K562 (cell line): ENCODE results near the gene FMOD. TPM values are rescaled to one million over a fixed set of nuclear protein-coding genes. Genes with fewer than 3 reads are reported as not detected.
A peak's percentile ranks its signal among the peaks of the same experiment; 100 is the strongest.

Experiments used
- ASH1L ChIP-seq: fragments of 450-650 bp; IDR thresholded peaks from 2 replicates; pipeline ENCODE4 v1.6.1; 2018; ENCODE audit warnings: borderline replicate concordance, mild to moderate bottlenecking, low read depth; ENCODE audit not compliant: partially characterized antibody
- ATF1 ChIP-seq, 2 experiments: fragments of 450-650 bp in 1 of 2; IDR thresholded peaks; 2 replicates each; pipeline ENCODE4 v1.6.1; 2016; ENCODE audit warnings: missing compliant biosample characterization in 1 of 2, missing genetic modification characterization in 1 of 2
- ATF7 ChIP-seq: fragments of 450-650 bp; IDR thresholded peaks from 2 replicates; pipeline ENCODE4 v1.7.1; 2014; ENCODE audit warnings: mild to moderate bottlenecking, moderate library complexity
- CBX8 ChIP-seq: fragments of 200-600 bp; sonication (generic); IDR thresholded peaks from 2 replicates; pipeline ENCODE4 v1.6.1; 2012; ENCODE audit warnings: borderline replicate concordance, mixed run types, low read depth, mild to moderate bottlenecking, moderate library complexity, mixed read lengths, low read length, control low read depth, inconsistent platforms; ENCODE audit not compliant: poor library complexity, severe bottlenecking; ENCODE audit errors: extremely low read depth
- GABPB1 ChIP-seq: sonication (generic); formaldehyde crosslinking; IDR thresholded peaks from 2 replicates; pipeline ENCODE4 v1.8.0; 2022; ENCODE audit warnings: mild to moderate bottlenecking, missing genetic modification reagents
- GATAD2A ChIP-seq: fragments of 450-650 bp; IDR thresholded peaks from 2 replicates; pipeline ENCODE4 v1.6.1; 2017
- ILF3 ChIP-seq: fragments of 450-650 bp; IDR thresholded peaks from 2 replicates; pipeline ENCODE4 v1.6.1; 2018; ENCODE audit warnings: antibody characterized with exemption, mild to moderate bottlenecking, moderate library complexity, borderline replicate concordance
- KDM1A ChIP-seq, 2 experiments: fragments of 450-650 bp; IDR thresholded peaks; 2 replicates each; pipeline ENCODE4 v1.6.1; 2016; ENCODE audit warnings: mild to moderate bottlenecking in 2 of 2
- KDM2B ChIP-seq: fragments of 250-450 bp; sonication (Bioruptor Pico); IDR thresholded peaks from 2 replicates; pipeline ENCODE4 v1.8.0; 2021; ENCODE audit warnings: mild to moderate bottlenecking, moderate library complexity
- MED1 ChIP-seq: sonication (generic); formaldehyde crosslinking; IDR thresholded peaks from 2 replicates; pipeline ENCODE4 v1.8.1; 2023; ENCODE audit warnings: missing genetic modification reagents, borderline replicate concordance
- PURB ChIP-seq: sonication (generic); formaldehyde crosslinking; IDR thresholded peaks from 2 replicates; pipeline ENCODE4 v1.9.0; 2021; ENCODE audit warnings: low read depth, mild to moderate bottlenecking, missing genetic modification reagents
- U2AF2 ChIP-seq: fragments of 200-400 bp; formaldehyde crosslinking; optimal IDR thresholded peaks from 2 replicates; pipeline ENCODE3; 2017; ENCODE audit warnings: low read depth, mild to moderate bottlenecking, low read length
- ZNF274 ChIP-seq: IDR thresholded peaks from 2 replicates; pipeline ENCODE4 v1.6.1; 2011; ENCODE audit warnings: low read depth, mild to moderate bottlenecking, low read length, moderate library complexity, borderline replicate concordance
- polyA plus RNA-seq, 8 experiments: library from polyadenylated mRNA; depleted of rRNA in 4 of 8; stranded (reverse) in 5 of 8; unstranded in 3 of 8; fragments of >200 nt; fragmentation: Nextera tagmentation in 2 of 8; fragmentation: Illumina TruSeq in 1 of 8; extraction: Ambion mirVana in 2 of 8; extraction: Trizol in 1 of 8; gene quantifications; 2 replicates each; pipeline versions ENCODE4 v1.2.1 to v1.2.3, GENCODE V29; 2011 to 2014; ENCODE audit warnings: inconsistent platforms in 1 of 8, missing spikeins in 1 of 8
- total RNA-seq, 7 experiments: library from RNA; depleted of rRNA in 6 of 7; stranded (reverse); fragments of >200 nt in 6 of 7; fragmentation: Illumina TruSeq in 2 of 7; extraction: Trizol in 2 of 7; gene quantifications; 2 replicates each; pipeline versions ENCODE4 v1.2.1 to v1.2.3, GENCODE V29; 2011 to 2021; ENCODE audit warnings: low replicate concordance in 1 of 7
- TF ChIP-seq, protein P1 (sequence below): sonication (generic); formaldehyde crosslinking; IDR thresholded peaks from 2 replicates; pipeline ENCODE4 v1.8.1; 2023; ENCODE audit warnings: mild to moderate bottlenecking, missing genetic modification reagents
- TF ChIP-seq, protein P2 (sequence below), 3 experiments: fragments of 200-800 bp in 1 of 3; sonication (Bioruptor generic) in 1 of 3; sonication (generic) in 1 of 3; formaldehyde crosslinking in 1 of 3; IDR thresholded peaks; 2 replicates each; pipeline versions ENCODE4 v1.6.1 to v1.8.0; 2016 to 2022; ENCODE audit warnings: mild to moderate bottlenecking in 2 of 3, missing compliant biosample characterization in 2 of 3, missing genetic modification characterization in 2 of 3, missing genetic modification reagents in 1 of 3
- TF ChIP-seq, protein P3 (sequence below): sonication (generic); formaldehyde crosslinking; IDR thresholded peaks from 2 replicates; pipeline ENCODE4 v1.4.0; 2020; ENCODE audit warnings: mild to moderate bottlenecking, missing genetic modification reagents
- TF ChIP-seq, protein P4 (sequence below): IDR thresholded peaks from 3 replicates; pipeline ENCODE4 v1.6.1; 2011; ENCODE audit warnings: borderline replicate concordance, mild to moderate bottlenecking, moderate library complexity; ENCODE audit not compliant: insufficient read length; ENCODE audit errors: extremely low read depth

The FMOD gene
- total and polyA plus RNA-seq, 9 of the 15 experiments (the other 6 are each of a cell fraction or from before 2014, with no cell fraction given): 0.03 to 0.13 (median 0.03) TPM; not detected in 6

DNA sequence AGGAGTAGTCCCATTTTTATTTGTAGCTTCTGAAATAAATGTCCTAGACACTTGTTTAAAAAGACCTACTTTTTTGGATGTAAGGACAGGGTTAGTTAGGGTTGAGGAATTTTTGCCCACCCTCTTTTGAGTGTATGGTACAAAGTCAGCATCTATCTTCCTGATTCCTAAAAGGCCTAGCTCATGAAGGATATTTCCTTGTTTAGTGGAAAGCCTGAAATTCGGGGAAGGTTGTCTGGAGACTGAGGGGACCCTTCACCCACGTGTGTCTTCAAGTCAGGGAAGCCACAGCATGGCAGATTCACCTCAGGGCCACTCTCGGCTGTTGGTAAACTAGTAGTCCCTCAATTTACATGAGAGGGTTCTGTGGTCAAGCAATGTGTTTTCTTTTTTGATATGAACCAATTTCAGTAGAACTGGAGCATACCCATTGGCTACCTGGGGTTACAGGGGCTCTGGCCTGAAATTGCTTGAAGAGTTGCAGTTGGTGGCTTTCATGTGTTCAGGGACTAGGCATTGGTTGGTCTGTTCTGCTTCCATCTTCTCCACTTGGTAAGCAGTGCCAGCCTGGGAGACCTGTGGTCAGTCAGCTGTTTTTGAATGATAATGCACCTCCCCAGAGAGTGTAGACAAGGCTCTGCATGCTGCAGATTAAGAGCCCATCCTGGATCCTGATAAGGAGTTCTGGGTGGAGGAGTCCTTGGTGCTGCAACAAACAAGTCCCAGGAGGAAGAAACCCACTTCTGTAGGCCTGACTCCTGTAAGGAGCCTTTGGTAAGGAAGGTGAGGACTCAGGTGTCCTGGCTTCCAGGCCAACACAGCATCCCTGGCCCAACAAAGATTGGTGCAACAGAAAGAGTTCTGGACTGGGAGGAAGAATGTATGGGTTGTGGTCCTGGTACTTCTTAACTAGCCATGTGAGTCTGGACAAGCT, 39.3 kb downstream of the FMOD start (continued):
- TF ChIP-seq CBX8 (no peak), ZNF274 (peak; percentile 76; the same call in 1 of the 2 replicates), PURB (CRISPR knock-in tag) (no peak), KDM2B (CRISPR knock-in tag) (no peak), U2AF2 (no peak), GABPB1 (CRISPR knock-in tag) (no peak), MED1 (CRISPR knock-in tag) (no peak), ASH1L (no peak), ILF3 (no peak), ATF7 (peak; percentile 73), GATAD2A (peak; percentile 96; the same call in 1 of the 2 replicates), ATF1 (CRISPR knock-in tag; IDR thresholded peaks at IDR 0.05) (no peak), ATF1 (tag; IDR thresholded peaks at IDR 0.05) (peak; percentile 49), KDM1A (IDR thresholded peaks at IDR 0.05) (peak; percentile 92 to 96)
- TF ChIP-seq, protein P1, sequence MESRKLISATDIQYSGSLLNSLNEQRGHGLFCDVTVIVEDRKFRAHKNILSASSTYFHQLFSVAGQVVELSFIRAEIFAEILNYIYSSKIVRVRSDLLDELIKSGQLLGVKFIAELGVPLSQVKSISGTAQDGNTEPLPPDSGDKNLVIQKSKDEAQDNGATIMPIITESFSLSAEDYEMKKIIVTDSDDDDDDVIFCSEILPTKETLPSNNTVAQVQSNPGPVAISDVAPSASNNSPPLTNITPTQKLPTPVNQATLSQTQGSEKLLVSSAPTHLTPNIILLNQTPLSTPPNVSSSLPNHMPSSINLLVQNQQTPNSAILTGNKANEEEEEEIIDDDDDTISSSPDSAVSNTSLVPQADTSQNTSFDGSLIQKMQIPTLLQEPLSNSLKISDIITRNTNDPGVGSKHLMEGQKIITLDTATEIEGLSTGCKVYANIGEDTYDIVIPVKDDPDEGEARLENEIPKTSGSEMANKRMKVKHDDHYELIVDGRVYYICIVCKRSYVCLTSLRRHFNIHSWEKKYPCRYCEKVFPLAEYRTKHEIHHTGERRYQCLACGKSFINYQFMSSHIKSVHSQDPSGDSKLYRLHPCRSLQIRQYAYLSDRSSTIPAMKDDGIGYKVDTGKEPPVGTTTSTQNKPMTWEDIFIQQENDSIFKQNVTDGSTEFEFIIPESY: peak; percentile 27; the same call in 1 of the 2 replicates
- TF ChIP-seq, protein P2, sequence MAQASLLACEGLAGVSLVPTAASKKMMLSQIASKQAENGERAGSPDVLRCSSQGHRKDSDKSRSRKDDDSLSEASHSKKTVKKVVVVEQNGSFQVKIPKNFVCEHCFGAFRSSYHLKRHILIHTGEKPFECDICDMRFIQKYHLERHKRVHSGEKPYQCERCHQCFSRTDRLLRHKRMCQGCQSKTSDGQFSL (CRISPR knock-in tag; IDR thresholded peaks at IDR 0.05): no peak
- TF ChIP-seq, protein P2 (tag; IDR thresholded peaks at IDR 0.05): no peak; a peak in 1 of 4 replicates
- TF ChIP-seq, protein P3, sequence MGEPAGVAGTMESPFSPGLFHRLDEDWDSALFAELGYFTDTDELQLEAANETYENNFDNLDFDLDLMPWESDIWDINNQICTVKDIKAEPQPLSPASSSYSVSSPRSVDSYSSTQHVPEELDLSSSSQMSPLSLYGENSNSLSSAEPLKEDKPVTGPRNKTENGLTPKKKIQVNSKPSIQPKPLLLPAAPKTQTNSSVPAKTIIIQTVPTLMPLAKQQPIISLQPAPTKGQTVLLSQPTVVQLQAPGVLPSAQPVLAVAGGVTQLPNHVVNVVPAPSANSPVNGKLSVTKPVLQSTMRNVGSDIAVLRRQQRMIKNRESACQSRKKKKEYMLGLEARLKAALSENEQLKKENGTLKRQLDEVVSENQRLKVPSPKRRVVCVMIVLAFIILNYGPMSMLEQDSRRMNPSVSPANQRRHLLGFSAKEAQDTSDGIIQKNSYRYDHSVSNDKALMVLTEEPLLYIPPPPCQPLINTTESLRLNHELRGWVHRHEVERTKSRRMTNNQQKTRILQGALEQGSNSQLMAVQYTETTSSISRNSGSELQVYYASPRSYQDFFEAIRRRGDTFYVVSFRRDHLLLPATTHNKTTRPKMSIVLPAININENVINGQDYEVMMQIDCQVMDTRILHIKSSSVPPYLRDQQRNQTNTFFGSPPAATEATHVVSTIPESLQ: 0 out of 2 replicates have a peak, but pooled peaks have one; percentile 5
- TF ChIP-seq, protein P4, sequence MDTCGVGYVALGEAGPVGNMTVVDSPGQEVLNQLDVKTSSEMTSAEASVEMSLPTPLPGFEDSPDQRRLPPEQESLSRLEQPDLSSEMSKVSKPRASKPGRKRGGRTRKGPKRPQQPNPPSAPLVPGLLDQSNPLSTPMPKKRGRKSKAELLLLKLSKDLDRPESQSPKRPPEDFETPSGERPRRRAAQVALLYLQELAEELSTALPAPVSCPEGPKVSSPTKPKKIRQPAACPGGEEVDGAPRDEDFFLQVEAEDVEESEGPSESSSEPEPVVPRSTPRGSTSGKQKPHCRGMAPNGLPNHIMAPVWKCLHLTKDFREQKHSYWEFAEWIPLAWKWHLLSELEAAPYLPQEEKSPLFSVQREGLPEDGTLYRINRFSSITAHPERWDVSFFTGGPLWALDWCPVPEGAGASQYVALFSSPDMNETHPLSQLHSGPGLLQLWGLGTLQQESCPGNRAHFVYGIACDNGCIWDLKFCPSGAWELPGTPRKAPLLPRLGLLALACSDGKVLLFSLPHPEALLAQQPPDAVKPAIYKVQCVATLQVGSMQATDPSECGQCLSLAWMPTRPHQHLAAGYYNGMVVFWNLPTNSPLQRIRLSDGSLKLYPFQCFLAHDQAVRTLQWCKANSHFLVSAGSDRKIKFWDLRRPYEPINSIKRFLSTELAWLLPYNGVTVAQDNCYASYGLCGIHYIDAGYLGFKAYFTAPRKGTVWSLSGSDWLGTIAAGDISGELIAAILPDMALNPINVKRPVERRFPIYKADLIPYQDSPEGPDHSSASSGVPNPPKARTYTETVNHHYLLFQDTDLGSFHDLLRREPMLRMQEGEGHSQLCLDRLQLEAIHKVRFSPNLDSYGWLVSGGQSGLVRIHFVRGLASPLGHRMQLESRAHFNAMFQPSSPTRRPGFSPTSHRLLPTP: no peak
